ENCODE results near the gene SLC9A6. TPM values are rescaled to one million over a fixed set of nuclear protein-coding genes. Genes with fewer than 3 reads are reported as not detected.

SLC9A6 gene
- total RNA-seq, 4 donors from 2014 or later: 9.9 to 28.7 (median 17.3) TPM

GRCh38 chrX:136034668-136035067, 49.4 kb downstream of the SLC9A6 start:
- no peaks in the 10 kb centered on the region for H3K9me3 ChIP-seq
- peak overlapping the region in 1 of 4 donors; percentile 8 for H3K27ac ChIP-seq
- no peaks in the 10 kb centered on the region for H3K4me1 ChIP-seq
- no peaks in the 10 kb centered on the region for H3K36me3 ChIP-seq
- no peaks in the 10 kb centered on the region for H3K27me3 ChIP-seq
- DNase-seq: no peak
- TF ChIP-seq, protein P1, sequence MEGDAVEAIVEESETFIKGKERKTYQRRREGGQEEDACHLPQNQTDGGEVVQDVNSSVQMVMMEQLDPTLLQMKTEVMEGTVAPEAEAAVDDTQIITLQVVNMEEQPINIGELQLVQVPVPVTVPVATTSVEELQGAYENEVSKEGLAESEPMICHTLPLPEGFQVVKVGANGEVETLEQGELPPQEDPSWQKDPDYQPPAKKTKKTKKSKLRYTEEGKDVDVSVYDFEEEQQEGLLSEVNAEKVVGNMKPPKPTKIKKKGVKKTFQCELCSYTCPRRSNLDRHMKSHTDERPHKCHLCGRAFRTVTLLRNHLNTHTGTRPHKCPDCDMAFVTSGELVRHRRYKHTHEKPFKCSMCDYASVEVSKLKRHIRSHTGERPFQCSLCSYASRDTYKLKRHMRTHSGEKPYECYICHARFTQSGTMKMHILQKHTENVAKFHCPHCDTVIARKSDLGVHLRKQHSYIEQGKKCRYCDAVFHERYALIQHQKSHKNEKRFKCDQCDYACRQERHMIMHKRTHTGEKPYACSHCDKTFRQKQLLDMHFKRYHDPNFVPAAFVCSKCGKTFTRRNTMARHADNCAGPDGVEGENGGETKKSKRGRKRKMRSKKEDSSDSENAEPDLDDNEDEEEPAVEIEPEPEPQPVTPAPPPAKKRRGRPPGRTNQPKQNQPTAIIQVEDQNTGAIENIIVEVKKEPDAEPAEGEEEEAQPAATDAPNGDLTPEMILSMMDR (IDR thresholded peaks at IDR 0.05): no peak
- H3K4me3 ChIP-seq: no peak overlapping the region

GRCh38 chrX:136035663-136036062, 50.4 kb downstream of the SLC9A6 start:
- TF ChIP-seq, protein P1 (IDR thresholded peaks at IDR 0.05): no peak
- TF ChIP-seq POLR2A (IDR thresholded peaks at IDR 0.05): no peak
- Histone ChIP-seq H3K4me1 (no peaks in the 10 kb centered on the region), H3K4me3 (no peak overlapping the region), H3K27me3 (no peaks in the 10 kb centered on the region), H3K9me3 (no peaks in the 10 kb centered on the region), H3K27ac (no peak overlapping the region), H3K36me3 (no peaks in the 10 kb centered on the region)
- DNase-seq: no peak

DNA sequence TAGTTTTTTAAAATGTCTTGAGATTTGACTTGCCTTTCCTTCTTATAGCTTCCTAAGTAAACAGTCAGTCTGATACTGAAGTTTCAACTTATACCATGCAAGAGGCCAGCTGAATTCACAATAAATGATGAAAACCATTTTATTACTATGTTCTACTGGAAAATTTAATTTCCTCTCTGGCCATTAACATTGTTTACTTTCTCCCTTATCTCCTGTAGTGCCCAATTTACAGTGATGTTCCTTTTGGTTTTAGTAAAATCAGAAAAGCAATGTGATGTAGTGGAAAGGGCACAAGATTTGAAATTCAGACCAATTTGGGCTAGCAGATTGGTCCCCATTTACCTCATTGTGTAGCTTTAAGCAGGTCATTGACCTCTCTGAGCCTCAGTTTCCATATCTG, 54.2 kb downstream of the SLC9A6 start:
- DNase-seq: no peak
- no peaks in the 10 kb centered on the region for H3K36me3 ChIP-seq
- no peaks in the 10 kb centered on the region for H3K27me3 ChIP-seq
- TF ChIP-seq, protein P1 (IDR thresholded peaks at IDR 0.05): no peak
- no peak for TF ChIP-seq POLR2A (IDR thresholded peaks at IDR 0.05)
- H3K27ac ChIP-seq: no peak overlapping the region
- no peak overlapping the region for H3K4me3 ChIP-seq
- H3K4me1 ChIP-seq: no peaks in the 10 kb centered on the region
- H3K9me3 ChIP-seq: no peaks in the 10 kb centered on the region

GRCh38 chrX:136039968-136040367, 54.7 kb downstream of the SLC9A6 start:
- Histone ChIP-seq H3K27me3 (no peaks in the 10 kb centered on the region), H3K27ac (no peak overlapping the region), H3K9me3 (no peaks in the 10 kb centered on the region), H3K36me3 (no peaks in the 10 kb centered on the region), H3K4me3 (no peak overlapping the region), H3K4me1 (no peaks in the 10 kb centered on the region)
- TF ChIP-seq POLR2A (IDR thresholded peaks at IDR 0.05): no peak
- TF ChIP-seq, protein P1 (IDR thresholded peaks at IDR 0.05): no peak
- no peak for DNase-seq

- H3K4me1 ChIP-seq: no peaks in the 10 kb centered on the region
- no peak overlapping the region for H3K4me3 ChIP-seq
- no peak for TF ChIP-seq POLR2A (IDR thresholded peaks at IDR 0.05)
- TF ChIP-seq, protein P1 (IDR thresholded peaks at IDR 0.05): no peak
Observed at GRCh38 chrX:136041254-136041812, 56.1 kb downstream of the SLC9A6 start.

GRCh38 chrX:136045008-136045407, 59.8 kb downstream of the SLC9A6 start:
- no peaks in the 10 kb centered on the region for H3K9me3 ChIP-seq
- no peaks in the 10 kb centered on the region for H3K4me1 ChIP-seq
- no peaks in the 10 kb centered on the region for H3K36me3 ChIP-seq
- H3K27ac ChIP-seq: no peak overlapping the region
- no peak for DNase-seq
- no peak overlapping the region for H3K4me3 ChIP-seq
- H3K27me3 ChIP-seq: no peaks in the 10 kb centered on the region
- TF ChIP-seq POLR2A (IDR thresholded peaks at IDR 0.05): no peak
- TF ChIP-seq, protein P1 (IDR thresholded peaks at IDR 0.05): no peak

More at GRCh38 chrX:136041254-136041812, 56.1 kb downstream of the SLC9A6 start:
- Histone ChIP-seq H3K27me3 (no peaks in the 10 kb centered on the region), H3K9me3 (no peaks in the 10 kb centered on the region), H3K36me3 (no peaks in the 10 kb centered on the region), H3K27ac (no peak overlapping the region)
- no peak for DNase-seq
